HEK293T (cell line): ENCODE results near the gene STOML1.

Experiments
- CTBP1 ChIP-seq: fragments of 450-650 bp; IDR thresholded peaks from 2 replicates; pipeline ENCODE4 v1.6.1; 2016; ENCODE audit warnings: borderline replicate concordance
- LEF1 ChIP-seq: fragments of 450-650 bp; IDR thresholded peaks from 2 replicates; pipeline ENCODE4 v1.6.1; 2017; ENCODE audit warnings: mild to moderate bottlenecking, borderline replicate concordance
- NFRKB ChIP-seq: fragments of 450-650 bp; IDR thresholded peaks from 2 replicates; pipeline ENCODE4 v1.6.1; 2016; ENCODE audit warnings: mild to moderate bottlenecking, moderate library complexity
- SP1 ChIP-seq: fragments of 450-650 bp; IDR thresholded peaks from 2 replicates; pipeline ENCODE4 v1.6.1; 2017
- SUZ12 ChIP-seq: fragments of 450-650 bp; IDR thresholded peaks from 2 replicates; pipeline ENCODE4 v1.6.1; 2016; ENCODE audit warnings: mild to moderate bottlenecking
- TARDBP ChIP-seq: fragments of 450-650 bp; IDR thresholded peaks from 2 replicates; pipeline ENCODE4 v1.6.1; 2016

- TF ChIP-seq SUZ12 (no peak), SP1 (no peak), CTBP1 (no peak), LEF1 (no peak), NFRKB (no peak), TARDBP (no peak)
Measured at GRCh38 chr15:73972984-73973682, 19.0 kb downstream of the STOML1 start.
